GM08714 (cell line): Measurements from ENCODE around the gene LRRC27.
"Not testable (repeated sequence)": the region's sequence is repeated elsewhere in the genome, so short reads cannot be mapped to it uniquely, and the experiment has no call there.

Experiments
- H3K4me3 ChIP-seq: fragments of 200-500 bp; sonication (Bioruptor generic); 2 replicates; pipeline ENCODE4 v1.5.1; 2014; ENCODE audit warnings: mild to moderate bottlenecking, low read length, inconsistent platforms
- ZNF274 ChIP-seq: IDR thresholded peaks from 2 replicates; pipeline ENCODE4 v1.6.1; 2012; ENCODE audit warnings: mild to moderate bottlenecking, low read depth, low read length

Gene LRRC27

DNA sequence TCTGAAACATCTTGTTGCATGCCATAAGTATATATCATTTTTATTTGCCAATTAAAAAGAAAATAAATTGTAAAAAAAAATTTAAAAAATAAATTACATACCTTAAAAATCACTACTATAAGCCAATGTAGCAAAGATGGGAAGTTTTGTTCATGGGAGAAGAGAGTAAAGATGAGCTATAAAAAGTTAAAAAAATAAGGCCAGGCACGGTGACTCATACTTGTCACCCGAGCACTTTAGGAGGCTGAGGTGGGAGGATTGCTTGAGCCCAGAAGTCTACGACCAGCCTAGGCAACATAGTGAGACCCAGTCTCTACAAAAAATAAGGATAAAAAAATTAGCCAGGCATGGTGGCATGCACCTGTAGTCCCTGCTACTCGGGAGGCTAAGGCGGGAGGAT, 15.9 kb upstream of the LRRC27 start:
- no peak for TF ChIP-seq ZNF274

DNA sequence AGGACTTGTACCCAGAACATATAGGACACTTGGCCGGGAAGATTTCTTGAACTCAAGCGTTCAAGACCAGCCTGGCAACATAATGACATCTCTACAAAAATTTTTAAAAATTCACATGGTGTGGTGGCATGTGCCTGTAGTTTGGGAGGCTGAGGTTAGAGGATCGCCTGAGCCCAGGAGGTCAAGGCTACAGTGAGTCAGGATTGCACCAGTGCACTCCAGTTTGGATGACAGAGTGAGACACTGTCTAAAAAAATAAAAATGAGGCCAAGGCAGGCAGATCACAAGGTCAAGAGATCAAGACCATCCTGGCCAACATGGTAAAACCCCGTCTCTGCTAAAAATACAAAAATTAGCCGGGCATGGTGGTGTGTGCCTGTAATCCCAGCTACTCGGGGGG, 14.5 kb upstream of the LRRC27 start:
- not testable (repeated sequence) for H3K4me3 ChIP-seq

More for the DNA sequence above, 15.9 kb upstream of the LRRC27 start:
- H3K4me3 ChIP-seq: no peak overlapping the region

GRCh38 chr10:132319853-132320653, 11.9 kb upstream of the LRRC27 start:
- no peak overlapping the region for H3K4me3 ChIP-seq

DNA sequence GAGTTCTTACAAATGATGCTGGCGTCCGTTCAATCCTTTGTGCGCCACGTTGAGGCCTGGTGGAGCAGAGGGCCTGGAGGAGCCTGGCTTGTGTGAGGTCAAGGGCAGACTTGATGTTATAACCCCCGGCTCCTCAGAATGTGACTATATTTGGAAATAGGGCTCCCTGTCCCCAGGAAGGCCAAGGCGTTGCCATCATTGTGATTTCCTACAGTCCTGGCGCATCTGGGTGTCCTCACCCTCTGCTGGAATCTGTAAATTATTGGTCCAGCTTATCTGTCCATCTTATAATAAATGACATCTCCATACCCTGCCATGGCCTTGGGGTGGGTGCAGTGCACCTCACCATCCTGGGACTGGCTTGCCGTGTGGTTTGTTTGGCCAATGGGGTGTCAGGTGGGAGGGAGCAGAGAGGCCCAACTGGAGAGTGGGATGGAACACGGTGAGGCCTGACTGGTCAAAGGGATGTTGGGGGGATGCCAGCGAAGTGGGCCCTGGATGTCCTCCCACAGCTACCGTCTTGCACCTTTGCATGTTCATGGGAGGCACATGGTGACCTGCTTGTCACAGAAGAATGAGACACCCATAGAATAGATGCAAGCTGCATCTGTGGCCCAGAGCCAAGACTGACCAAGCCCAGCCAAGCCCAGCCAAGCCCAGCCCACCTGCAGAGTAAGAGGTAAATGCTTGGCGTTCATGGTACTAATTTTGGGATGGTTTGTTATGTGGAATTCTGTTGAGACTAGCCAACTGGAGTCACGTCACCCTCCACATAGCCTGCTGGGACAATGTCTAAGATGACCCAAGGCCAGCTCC, 11.1 kb upstream of the LRRC27 start:
- H3K4me3 ChIP-seq: no peak overlapping the region
- TF ChIP-seq ZNF274: no peak

More at GRCh38 chr10:132319853-132320653, 11.9 kb upstream of the LRRC27 start:
- TF ChIP-seq ZNF274: no peak

- no peak overlapping the region for H3K4me3 ChIP-seq
- no peak for TF ChIP-seq ZNF274
Observed at GRCh38 chr10:132321726-132322125, 10.3 kb upstream of the LRRC27 start.

DNA sequence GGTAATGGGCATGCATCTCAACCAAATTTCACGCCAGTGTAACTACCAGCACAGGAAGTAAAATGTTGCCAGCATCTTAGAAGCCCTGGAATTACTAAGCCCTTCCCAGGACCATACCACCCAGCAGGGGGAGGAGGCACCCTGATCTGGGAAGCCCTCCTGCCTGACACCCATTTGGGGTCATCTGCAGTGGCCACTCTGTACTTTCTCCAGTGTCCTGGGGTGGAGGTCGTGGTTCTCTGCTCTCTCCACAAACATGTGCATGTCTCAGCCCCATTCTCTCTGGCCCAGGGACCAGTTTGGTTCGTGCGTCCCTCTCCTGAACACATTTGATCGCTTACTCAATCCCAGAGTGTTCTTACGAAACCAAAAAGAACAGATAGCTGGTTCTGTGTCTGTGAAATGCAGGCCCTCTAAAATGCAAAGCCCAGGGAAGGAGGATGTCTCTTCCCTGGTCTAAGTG, 9.4 kb upstream of the LRRC27 start:
- TF ChIP-seq ZNF274: no peak
- no peak overlapping the region for H3K4me3 ChIP-seq

GRCh38 chr10:132324186-132324585, 7.8 kb upstream of the LRRC27 start:
- no peak for TF ChIP-seq ZNF274
- H3K4me3 ChIP-seq: no peak overlapping the region

DNA sequence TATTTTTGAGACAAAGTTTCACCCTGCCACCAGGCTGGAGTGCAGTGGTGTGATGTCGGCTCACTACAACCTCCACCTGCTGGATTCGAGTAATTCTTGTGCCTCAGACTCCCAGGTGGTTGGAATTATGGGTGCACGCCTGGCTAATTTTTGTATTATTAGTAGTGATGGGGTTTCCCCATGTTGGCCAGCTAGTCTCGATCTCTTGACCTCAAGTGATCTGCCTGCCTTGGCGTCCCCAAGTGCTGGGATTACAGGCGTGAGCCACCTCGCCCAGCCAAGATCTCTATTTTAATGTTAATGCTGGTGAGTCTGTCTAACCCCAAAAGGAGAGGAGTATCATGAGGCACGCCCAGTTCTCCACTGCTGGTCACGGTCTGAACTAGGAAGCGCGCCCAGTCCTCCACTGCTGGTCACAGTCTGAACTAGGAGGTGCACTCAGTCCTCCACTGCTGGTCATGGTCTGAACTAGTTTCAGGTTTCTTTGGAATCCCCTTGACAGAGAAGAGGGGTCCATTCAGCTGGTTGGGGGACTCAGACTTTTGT, 5.6 kb upstream of the LRRC27 start:
- no peak for TF ChIP-seq ZNF274
- H3K4me3 ChIP-seq: no peak overlapping the region

DNA sequence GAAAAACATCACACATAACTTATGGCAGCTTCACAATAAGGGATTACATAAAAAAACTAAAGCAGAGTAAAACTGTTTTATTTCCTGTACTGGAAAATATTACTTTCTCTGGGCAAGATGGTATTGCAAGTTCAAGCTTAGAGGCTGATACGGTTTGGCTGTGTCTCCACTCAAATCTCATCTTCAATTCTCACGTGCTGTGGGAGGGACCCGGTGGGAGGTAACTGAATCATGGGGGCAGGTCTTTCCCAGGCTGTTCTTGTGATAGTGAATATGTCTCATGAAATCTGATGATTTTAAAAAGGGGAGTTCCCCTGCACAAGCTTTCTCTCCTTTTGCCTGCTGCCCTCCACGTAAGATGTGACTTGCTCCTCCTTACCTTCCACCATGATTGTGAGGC, 5.1 kb upstream of the LRRC27 start:
- TF ChIP-seq ZNF274: no peak
- H3K4me3 ChIP-seq: no peak overlapping the region

DNA sequence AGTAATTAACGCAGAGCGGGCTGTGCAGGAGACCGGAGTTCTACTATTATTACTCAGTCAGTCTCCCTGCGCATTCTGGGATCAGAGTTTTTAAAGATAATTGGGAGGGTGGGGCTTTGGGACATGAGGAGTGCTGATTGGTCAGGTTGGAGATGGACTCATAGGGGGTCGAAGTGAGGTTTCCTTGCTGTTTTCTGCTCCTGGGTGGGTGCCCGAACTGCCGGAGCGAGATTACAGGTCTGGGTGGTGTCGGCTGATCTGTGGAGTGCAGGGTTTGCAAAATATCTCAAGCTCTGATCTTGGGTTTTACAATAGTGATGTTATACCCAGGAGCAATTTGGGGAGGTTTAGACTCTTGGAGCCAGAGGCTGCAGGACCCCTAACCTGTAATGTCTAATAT, 3.9 kb upstream of the LRRC27 start:
- H3K4me3 ChIP-seq: no peak overlapping the region
- no peak for TF ChIP-seq ZNF274

GRCh38 chr10:132328738-132329137, 3.3 kb upstream of the LRRC27 start:
- H3K4me3 ChIP-seq: no peak overlapping the region; the same call in 1 of the 2 replicates
- no peak for TF ChIP-seq ZNF274

GRCh38 chr10:132329565-132330485, 2.2 kb upstream of the LRRC27 start:
- no peak for TF ChIP-seq ZNF274

DNA sequence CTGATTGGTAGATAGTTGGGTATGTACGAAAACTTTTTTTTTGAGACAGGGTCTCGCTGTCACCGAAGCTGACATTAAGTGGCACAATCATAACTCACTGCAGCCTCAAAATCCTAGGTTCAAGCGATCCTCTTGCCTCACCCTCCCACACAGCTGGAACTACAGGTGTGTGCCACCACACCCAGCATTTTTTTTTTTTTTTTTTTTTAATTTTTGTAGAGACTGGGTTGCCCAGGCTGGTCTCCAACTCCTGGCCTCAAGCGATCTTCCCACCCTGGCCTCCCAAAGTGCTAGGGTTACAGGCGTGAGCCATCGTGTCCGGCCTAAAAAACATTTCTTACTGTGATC, 1.5 kb upstream of the LRRC27 start:
- no peak for TF ChIP-seq ZNF274

More at GRCh38 chr10:132329565-132330485, 2.2 kb upstream of the LRRC27 start:
- peak overlapping the region; percentile 66 for H3K4me3 ChIP-seq

DNA sequence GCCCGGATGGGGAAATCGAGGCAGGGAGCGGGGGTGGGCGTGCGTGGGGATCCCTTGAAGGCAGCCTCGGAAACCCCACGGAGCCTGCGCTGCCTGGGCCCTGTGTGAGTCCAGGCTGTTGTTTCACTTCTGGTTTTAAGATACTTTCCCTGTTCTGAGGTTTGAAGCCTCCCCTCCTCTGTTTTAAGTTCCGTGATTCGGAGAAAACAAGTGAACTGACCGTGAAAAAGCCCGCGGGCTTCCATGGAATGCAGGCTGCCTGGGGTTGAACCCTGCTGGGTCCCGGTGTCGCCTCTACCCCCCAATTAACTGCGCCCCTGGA, 401 bp downstream of the LRRC27 start:
- TF ChIP-seq ZNF274: no peak
- H3K4me3 ChIP-seq: peak overlapping the region; percentile 60

More for the DNA sequence above, 1.5 kb upstream of the LRRC27 start:
- peak overlapping the region; percentile 66 for H3K4me3 ChIP-seq
